GM19023 (cell line): ENCODE results near the gene ITIH6.

Experiments used
- ATAC-seq: cut with Tn5 transposase; IDR thresholded peaks from one replicate; pipeline ENCODE4 v1.9.1; 2021; ENCODE audit warnings: mild to moderate bottlenecking, moderate library complexity; ENCODE audit not compliant: unreplicated experiment

The ITIH6 gene

GRCh38 chrX:54715621-54716020, 82.4 kb downstream of the ITIH6 start:
- ATAC-seq: no peak

- ATAC-seq: no peak
Observed at GRCh38 chrX:54714424-54714823, 83.6 kb downstream of the ITIH6 start.

- no peak for ATAC-seq
Observed at GRCh38 chrX:54711735-54712134, 86.3 kb downstream of the ITIH6 start.

GRCh38 chrX:54710920-54711319, 87.1 kb downstream of the ITIH6 start:
- no peak for ATAC-seq

- ATAC-seq: no peak
Observed at GRCh38 chrX:54708404-54708803, 89.7 kb downstream of the ITIH6 start.
